H1 (cell line): Measurements from ENCODE around the gene AP4M1. TPM values are rescaled to one million over a fixed set of nuclear protein-coding genes. Genes with fewer than 3 reads are reported as not detected.

Source experiments
- CEBPB ChIP-seq: IDR thresholded peaks from 2 replicates; pipeline ENCODE4 v1.6.1; 2012; ENCODE audit warnings: low read depth, low read length
- CHD1 ChIP-seq: IDR thresholded peaks from 2 replicates; pipeline ENCODE4 v1.6.1; 2012; ENCODE audit warnings: low read depth, low read length, improper control_type of control experiment
- CREB1 ChIP-seq: IDR thresholded peaks from 2 replicates; pipeline ENCODE4 v1.6.1; 2012; ENCODE audit warnings: inconsistent platforms
- EP300 ChIP-seq, 2 experiments: IDR thresholded peaks; 1 replicate in 1 of 2; 2 replicates in 1 of 2; pipeline ENCODE4 v1.6.1; 2011 to 2012; ENCODE audit warnings: low read depth in 2 of 2, low read length in 2 of 2, mild to moderate bottlenecking in 2 of 2, borderline replicate concordance in 1 of 2, inconsistent platforms in 1 of 2, moderate library complexity in 1 of 2
- GTF2F1 ChIP-seq: IDR thresholded peaks from 2 replicates; pipeline ENCODE4 v1.6.1; 2012; ENCODE audit warnings: low read depth, low read length, improper control_type of control experiment, borderline replicate concordance
- HDAC2 ChIP-seq, 2 experiments: fragments of 300-600 bp in 1 of 2; sonication (generic) in 1 of 2; IDR thresholded peaks; 2 replicates each; pipeline ENCODE4 v1.6.1; 2011 to 2012; ENCODE audit warnings: low read depth in 2 of 2, low read length in 2 of 2, mild to moderate bottlenecking in 2 of 2, moderate library complexity in 2 of 2, borderline replicate concordance in 1 of 2, inconsistent platforms in 1 of 2
- JUND ChIP-seq: IDR thresholded peaks from 2 replicates; pipeline ENCODE4 v1.6.1; 2011; ENCODE audit warnings: mild to moderate bottlenecking, improper control_type of control experiment, low read length
- KDM1A ChIP-seq: fragments of 200-600, 300-600 bp; sonication (generic); IDR thresholded peaks from 2 replicates; pipeline ENCODE4 v1.7.1; 2016; ENCODE audit warnings: mild to moderate bottlenecking, low read length, borderline replicate concordance
- KDM4A ChIP-seq: IDR thresholded peaks from one replicate; pipeline ENCODE4 v1.7.1; 2012; ENCODE audit warnings: low read depth, mild to moderate bottlenecking, moderate library complexity, low read length, inconsistent platforms; ENCODE audit not compliant: severe bottlenecking
- POLR2A ChIP-seq, 2 experiments: IDR thresholded peaks; 1 replicate in 1 of 2; 2 replicates in 1 of 2; pipeline ENCODE4 v1.6.1; 2011; ENCODE audit warnings: low read depth in 2 of 2, low read length in 2 of 2, mild to moderate bottlenecking in 2 of 2; ENCODE audit errors: control extremely low read depth in 1 of 2
- POLR2AphosphoS5 ChIP-seq: IDR thresholded peaks from 2 replicates; pipeline ENCODE4 v1.6.1; 2011; ENCODE audit warnings: low read depth, low read length
- RAD21 ChIP-seq, 2 experiments: IDR thresholded peaks in 1 of 2; conservative IDR thresholded peaks in 1 of 2; 2 replicates each; pipeline ENCODE4 v1.6.1; 2011; ENCODE audit warnings: low read depth in 2 of 2, low read length in 2 of 2, improper control_type of control experiment in 1 of 2, inconsistent platforms in 1 of 2, mild to moderate bottlenecking in 1 of 2, moderate library complexity in 1 of 2
- RNF2 ChIP-seq: fragments of 200-900, 300-1000 bp; sonication (generic); IDR thresholded peaks from 2 replicates; pipeline ENCODE4 v1.7.1; 2016; ENCODE audit warnings: borderline replicate concordance, low read depth, mild to moderate bottlenecking, antibody characterized with exemption, low read length; ENCODE audit not compliant: poor library complexity, severe bottlenecking; ENCODE audit errors: missing control alignments
- SIN3A ChIP-seq, 2 experiments: IDR thresholded peaks in 1 of 2; conservative IDR thresholded peaks in 1 of 2; 2 replicates each; pipeline ENCODE4 v1.6.1; 2011 to 2012; ENCODE audit warnings: low read length in 2 of 2, improper control_type of control experiment in 1 of 2, low read depth in 1 of 2, mild to moderate bottlenecking in 1 of 2
- SIRT6 ChIP-seq: IDR thresholded peaks from one replicate; pipeline ENCODE4 v1.7.1; 2012; ENCODE audit warnings: low read length, inconsistent platforms
- SP1 ChIP-seq: IDR thresholded peaks from 2 replicates; pipeline ENCODE4 v1.6.1; 2011; ENCODE audit warnings: low read depth, low read length
- SUZ12 ChIP-seq: fragments of 200-600 bp; sonication (generic); IDR thresholded peaks from 2 replicates; pipeline ENCODE4 v1.6.1; 2012; ENCODE audit warnings: mild to moderate bottlenecking, inconsistent platforms, low read length, moderate library complexity, mixed read lengths
- TAF1 ChIP-seq: IDR thresholded peaks from 2 replicates; pipeline ENCODE4 v1.6.1; 2011; ENCODE audit warnings: mild to moderate bottlenecking, low read depth, low read length
- TAF7 ChIP-seq: optimal IDR thresholded peaks from 2 replicates; pipeline ENCODE3; 2011; ENCODE audit warnings: low read depth, mild to moderate bottlenecking, inconsistent platforms, low read length, moderate library complexity, borderline replicate concordance
- TBP ChIP-seq: IDR thresholded peaks from 2 replicates; pipeline ENCODE4 v1.6.1; 2011; ENCODE audit warnings: low read depth, low read length, improper control_type of control experiment
- TEAD4 ChIP-seq: IDR thresholded peaks from 2 replicates; pipeline ENCODE4 v1.6.1; 2012; ENCODE audit warnings: low read depth, low read length, inconsistent platforms, mixed read lengths
- polyA plus RNA-seq, 7 experiments: library from polyadenylated mRNA; depleted of rRNA in 3 of 7; stranded (reverse) in 5 of 7; unstranded in 2 of 7; fragments of >200 nt in 5 of 7; fragments of 200-250 nt in 2 of 7; gene quantifications; 1 replicate in 5 of 7; 2 replicates in 1 of 7; 4 replicates in 1 of 7; pipeline versions ENCODE4 v1.2.1 to v1.2.3, GENCODE V29; 2011 to 2013; ENCODE audit warnings: missing spikeins in 2 of 7, mixed read lengths in 2 of 7
- total RNA-seq: library from RNA; stranded (reverse); fragmentation: NEBNext Ultra II Directional; extraction: Animal tissue kit (Norgen Biotek cat#: 25700); gene quantifications from 2 replicates; pipeline ENCODE4 v1.2.1, GENCODE V29; 2021
- TF ChIP-seq, protein P1 (sequence below): IDR thresholded peaks from 2 replicates; pipeline ENCODE4 v1.6.1; 2012; ENCODE audit warnings: inconsistent platforms

AP4M1 gene
- total and polyA plus RNA-seq, 2 of the 8 experiments (the other 6 are each of a cell fraction or from before 2014, with no cell fraction given) = 15.2 to 16.6 TPM

DNA sequence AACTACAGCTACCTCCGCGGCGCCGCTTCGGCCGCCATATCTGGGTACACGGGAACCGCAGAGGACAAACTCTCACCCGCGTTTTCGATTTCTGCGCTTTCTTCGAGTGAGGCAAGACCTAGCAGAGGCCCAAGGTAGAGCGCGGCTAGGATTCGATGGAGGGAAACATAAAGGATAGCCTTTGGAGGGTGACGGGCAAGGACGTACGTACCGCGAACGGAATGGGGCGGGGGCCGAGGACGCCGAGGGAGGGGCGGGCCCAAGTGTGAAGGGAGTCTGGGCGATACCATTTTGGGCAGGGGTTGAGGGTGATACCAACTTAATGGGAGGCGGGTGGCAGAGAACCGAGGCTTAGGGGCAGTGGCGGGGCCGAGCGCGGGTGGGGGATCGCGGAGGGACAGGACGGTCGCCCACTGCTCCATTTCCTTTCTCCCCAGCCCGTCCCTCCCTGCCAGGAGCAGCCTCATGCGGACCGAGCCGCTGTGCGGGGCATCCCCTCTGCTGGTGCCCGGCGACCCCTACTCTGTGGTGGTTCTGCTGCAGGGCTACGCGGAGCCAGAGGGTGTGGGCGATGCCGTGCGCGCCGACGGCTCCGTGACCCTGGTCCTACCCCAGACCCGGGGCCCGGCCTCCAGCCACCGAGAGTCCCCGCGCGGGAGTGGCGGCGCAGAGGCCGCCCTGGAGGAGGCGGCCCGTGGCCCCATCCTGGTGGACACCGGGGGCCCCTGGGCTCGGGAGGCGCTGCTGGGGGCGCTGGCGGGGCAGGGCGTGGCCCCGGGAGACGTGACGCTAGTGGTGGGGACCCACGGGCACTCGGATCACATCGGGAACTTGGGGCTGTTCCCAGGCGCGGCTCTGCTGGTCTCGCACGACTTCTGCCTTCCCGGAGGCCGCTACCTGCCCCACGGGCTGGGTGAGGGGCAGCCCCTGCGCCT, 25.8 kb downstream of the AP4M1 start, which contains the start of gene MBLAC1 (continued):
- TF ChIP-seq RAD21 (IDR thresholded peaks at IDR 0.05 in 1 of 2, conservative IDR thresholded peaks at IDR 0.05 in 1 of 2; ENCODE audit: low read depth in 2 of 2, low read length in 2 of 2) (no peak), SP1 (0 out of 2 replicates have a peak, but pooled peaks have one; percentile 33), SIN3A (conservative IDR thresholded peaks at IDR 0.05 in 1 of 2, IDR thresholded peaks at IDR 0.05 in 1 of 2; ENCODE audit: low read depth in 1 of 2, low read length in 2 of 2) (peak in 1 of 2 experiments; percentile 85; a peak in 2 of 4 replicates), HDAC2 (IDR thresholded peaks at IDR 0.05; ENCODE audit: borderline replicate concordance in 1 of 2, low read depth in 2 of 2, low read length in 2 of 2) (peak in 1 of 2 experiments; percentile 1; a peak in 1 of 4 replicates), JUND (peak; percentile 95), RNF2 (no peak), KDM1A (0 out of 2 replicates have a peak, but pooled peaks have one; percentile 7), CEBPB (no peak), SIRT6 (no peak), POLR2A (IDR thresholded peaks at IDR 0.05; ENCODE audit: control extremely low read depth in 1 of 2, low read depth in 2 of 2, low read length in 2 of 2) (peak; percentile 0 to 78), CREB1 (no peak), POLR2AphosphoS5 (peak; percentile 70), KDM4A (peak; percentile 86), CHD1 (peak; percentile 84), GTF2F1 (no peak), TAF7 (peak; percentile 77), TEAD4 (0 out of 2 replicates have a peak, but pooled peaks have one; percentile 1), EP300 (IDR thresholded peaks at IDR 0.05; ENCODE audit: borderline replicate concordance in 1 of 2, low read depth in 2 of 2, low read length in 2 of 2) (peak in 1 of 2 experiments; percentile 98; a peak in 2 of 3 replicates), TBP (peak; percentile 42), SUZ12 (no peak; the same call in 1 of the 2 replicates), TAF1 (peak; percentile 82)
- TF ChIP-seq, protein P1, sequence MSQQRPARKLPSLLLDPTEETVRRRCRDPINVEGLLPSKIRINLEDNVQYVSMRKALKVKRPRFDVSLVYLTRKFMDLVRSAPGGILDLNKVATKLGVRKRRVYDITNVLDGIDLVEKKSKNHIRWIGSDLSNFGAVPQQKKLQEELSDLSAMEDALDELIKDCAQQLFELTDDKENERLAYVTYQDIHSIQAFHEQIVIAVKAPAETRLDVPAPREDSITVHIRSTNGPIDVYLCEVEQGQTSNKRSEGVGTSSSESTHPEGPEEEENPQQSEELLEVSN = peak; percentile 12; the same call in 1 of the 2 replicates
